ENCODE results near the gene PROCA1.

Gene PROCA1

DNA sequence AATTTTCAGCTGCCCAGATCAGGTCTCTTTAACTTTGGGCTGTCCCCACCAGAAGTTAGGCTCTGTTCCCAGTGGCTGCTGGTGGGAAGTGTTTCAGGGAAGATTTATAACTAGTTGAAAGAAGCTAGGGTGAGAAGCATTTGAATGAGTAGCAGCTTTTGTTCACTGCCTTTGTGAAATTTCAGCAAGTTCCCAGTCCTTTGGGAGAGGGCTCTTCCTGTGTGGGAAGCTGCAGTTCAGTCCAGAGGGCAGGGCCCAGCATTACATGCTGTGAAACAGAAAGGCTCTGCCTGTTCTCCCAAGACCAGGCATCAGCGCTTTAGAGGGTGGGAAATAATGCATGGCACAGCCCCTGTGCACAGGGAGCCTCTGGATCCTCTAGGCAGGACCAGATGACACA, 17.8 kb downstream of the PROCA1 start:
- no peaks in the 10 kb centered on the region for H3K9me3 ChIP-seq (ENCODE audit: insufficient read depth, low read length, severe bottlenecking)
- TF ChIP-seq, protein P1, sequence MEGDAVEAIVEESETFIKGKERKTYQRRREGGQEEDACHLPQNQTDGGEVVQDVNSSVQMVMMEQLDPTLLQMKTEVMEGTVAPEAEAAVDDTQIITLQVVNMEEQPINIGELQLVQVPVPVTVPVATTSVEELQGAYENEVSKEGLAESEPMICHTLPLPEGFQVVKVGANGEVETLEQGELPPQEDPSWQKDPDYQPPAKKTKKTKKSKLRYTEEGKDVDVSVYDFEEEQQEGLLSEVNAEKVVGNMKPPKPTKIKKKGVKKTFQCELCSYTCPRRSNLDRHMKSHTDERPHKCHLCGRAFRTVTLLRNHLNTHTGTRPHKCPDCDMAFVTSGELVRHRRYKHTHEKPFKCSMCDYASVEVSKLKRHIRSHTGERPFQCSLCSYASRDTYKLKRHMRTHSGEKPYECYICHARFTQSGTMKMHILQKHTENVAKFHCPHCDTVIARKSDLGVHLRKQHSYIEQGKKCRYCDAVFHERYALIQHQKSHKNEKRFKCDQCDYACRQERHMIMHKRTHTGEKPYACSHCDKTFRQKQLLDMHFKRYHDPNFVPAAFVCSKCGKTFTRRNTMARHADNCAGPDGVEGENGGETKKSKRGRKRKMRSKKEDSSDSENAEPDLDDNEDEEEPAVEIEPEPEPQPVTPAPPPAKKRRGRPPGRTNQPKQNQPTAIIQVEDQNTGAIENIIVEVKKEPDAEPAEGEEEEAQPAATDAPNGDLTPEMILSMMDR (IDR thresholded peaks at IDR 0.05; ENCODE audit: borderline replicate concordance, extremely low read depth, low read length, poor library complexity, severe bottlenecking) = no peak
- H3K36me3 ChIP-seq (ENCODE audit: insufficient read depth, low read length) = peaks cover 93% of the 10 kb centered on the region
- no peak for DNase-seq
- ATAC-seq (ENCODE audit: insufficient read depth, low read depth) = no peak
- no peak overlapping the region for H3K27ac ChIP-seq (ENCODE audit: low read length)
- no peak overlapping the region for H3K9ac ChIP-seq (ENCODE audit: low read depth, low read length)
- H3K27me3 ChIP-seq (ENCODE audit: insufficient read depth, low read length, poor library complexity) = no peaks in the 10 kb centered on the region
- H4K20me1 ChIP-seq (ENCODE audit: insufficient read depth, low read length) = 0 out of 2 replicates have a peak, but pooled peaks cover 4% of the 10 kb centered on the region
- H3K4me1 ChIP-seq (ENCODE audit: insufficient read depth, low read length) = no peaks in the 10 kb centered on the region
- no peak overlapping the region for H3K4me2 ChIP-seq (ENCODE audit: insufficient read depth, low read length)
- H2AFZ ChIP-seq (ENCODE audit: low read depth, low read length) = no peak overlapping the region
- H3K4me3 ChIP-seq (ENCODE audit: low read depth in 1 of 2, low read length in 2 of 2) = no peak overlapping the region
- H3K79me2 ChIP-seq (ENCODE audit: insufficient read depth, low read length) = no peaks in the 10 kb centered on the region

GRCh38 chr17:28689011-28689410, 22.7 kb downstream of the PROCA1 start:
- no peak overlapping the region for H2AFZ ChIP-seq (ENCODE audit: low read depth, low read length)
- DNase-seq (no peak), ATAC-seq (ENCODE audit: insufficient read depth, low read depth) (no peak)
- H3K9me3 ChIP-seq (ENCODE audit: insufficient read depth, low read length, severe bottlenecking) = no peaks in the 10 kb centered on the region
- H3K79me2 ChIP-seq (ENCODE audit: insufficient read depth, low read length) = no peaks in the 10 kb centered on the region
- no peak overlapping the region for H3K4me2 ChIP-seq (ENCODE audit: insufficient read depth, low read length)
- H3K27me3 ChIP-seq (ENCODE audit: insufficient read depth, low read length, poor library complexity) = no peaks in the 10 kb centered on the region
- H3K9ac ChIP-seq (ENCODE audit: low read depth, low read length) = no peak overlapping the region
- H3K27ac ChIP-seq (ENCODE audit: low read length) = no peak overlapping the region
- H3K4me3 ChIP-seq (ENCODE audit: low read depth in 1 of 2, low read length in 2 of 2) = no peak overlapping the region
- H3K4me1 ChIP-seq (ENCODE audit: insufficient read depth, low read length) = no peaks in the 10 kb centered on the region
- peaks cover 92% of the 10 kb centered on the region for H3K36me3 ChIP-seq (ENCODE audit: insufficient read depth, low read length)
- TF ChIP-seq EZH2 (IDR thresholded peaks at IDR 0.05; ENCODE audit: borderline replicate concordance, low read depth, low read length, severe bottlenecking) = no peak
- TF ChIP-seq, protein P1 (IDR thresholded peaks at IDR 0.05; ENCODE audit: borderline replicate concordance, extremely low read depth, low read length, poor library complexity, severe bottlenecking) = no peak
- H4K20me1 ChIP-seq (ENCODE audit: insufficient read depth, low read length) = 0 out of 2 replicates have a peak, but pooled peaks cover 4% of the 10 kb centered on the region

GRCh38 chr17:28688481-28688880, 23.2 kb downstream of the PROCA1 start:
- Histone ChIP-seq H2AFZ (ENCODE audit: low read depth, low read length) (no peak overlapping the region), H3K27ac (ENCODE audit: low read length) (no peak overlapping the region), H3K79me2 (ENCODE audit: insufficient read depth, low read length) (no peaks in the 10 kb centered on the region), H3K4me3 (ENCODE audit: low read depth in 1 of 2, low read length in 2 of 2) (no peak overlapping the region), H3K4me1 (ENCODE audit: insufficient read depth, low read length) (no peaks in the 10 kb centered on the region), H3K9ac (ENCODE audit: low read depth, low read length) (no peak overlapping the region), H4K20me1 (ENCODE audit: insufficient read depth, low read length) (0 out of 2 replicates have a peak, but pooled peaks cover 4% of the 10 kb centered on the region), H3K4me2 (ENCODE audit: insufficient read depth, low read length) (no peak overlapping the region), H3K9me3 (ENCODE audit: insufficient read depth, low read length, severe bottlenecking) (no peaks in the 10 kb centered on the region), H3K36me3 (ENCODE audit: insufficient read depth, low read length) (peaks cover 91% of the 10 kb centered on the region), H3K27me3 (ENCODE audit: insufficient read depth, low read length, poor library complexity) (no peaks in the 10 kb centered on the region)
- ATAC-seq (ENCODE audit: insufficient read depth, low read depth) = no peak
- TF ChIP-seq, protein P1 (IDR thresholded peaks at IDR 0.05; ENCODE audit: borderline replicate concordance, extremely low read depth, low read length, poor library complexity, severe bottlenecking) = no peak
- TF ChIP-seq EZH2 (IDR thresholded peaks at IDR 0.05; ENCODE audit: borderline replicate concordance, low read depth, low read length, severe bottlenecking) = no peak
- no peak for DNase-seq

DNA sequence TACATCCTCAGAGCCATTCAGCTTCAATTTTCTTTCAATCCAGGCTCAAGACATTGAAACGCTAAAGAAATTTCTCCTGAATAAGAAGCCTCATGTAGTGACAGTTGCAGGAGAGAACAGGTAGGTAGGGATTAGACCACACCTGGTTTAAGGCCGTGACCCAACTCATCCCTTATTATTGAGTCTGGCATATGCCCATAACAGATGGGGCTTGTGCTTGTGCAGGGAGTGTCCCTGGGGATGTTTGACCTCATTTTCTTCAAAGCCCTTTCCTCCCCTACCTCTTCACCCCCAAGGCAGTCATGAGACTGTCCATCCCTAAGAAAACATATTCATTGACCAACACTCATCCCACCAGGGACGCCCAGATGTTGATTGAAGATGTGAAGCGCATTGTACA, 25.4 kb downstream of the PROCA1 start:
- H4K20me1 ChIP-seq (ENCODE audit: insufficient read depth, low read length) = peaks cover 6% of the 10 kb centered on the region; the same call in 1 of the 2 replicates
- H3K9me3 ChIP-seq (ENCODE audit: insufficient read depth, low read length, severe bottlenecking) = no peaks in the 10 kb centered on the region
- DNase-seq (no peak), ATAC-seq (ENCODE audit: insufficient read depth, low read depth) (no peak)
- H3K27me3 ChIP-seq (ENCODE audit: insufficient read depth, low read length, poor library complexity) = no peaks in the 10 kb centered on the region
- no peak overlapping the region for H3K9ac ChIP-seq (ENCODE audit: low read depth, low read length)
- no peak for TF ChIP-seq EZH2 (IDR thresholded peaks at IDR 0.05; ENCODE audit: borderline replicate concordance, low read depth, low read length, severe bottlenecking)
- TF ChIP-seq, protein P1 (IDR thresholded peaks at IDR 0.05; ENCODE audit: borderline replicate concordance, extremely low read depth, low read length, poor library complexity, severe bottlenecking) = no peak
- no peak overlapping the region for H3K4me3 ChIP-seq (ENCODE audit: low read depth in 1 of 2, low read length in 2 of 2)
- H3K36me3 ChIP-seq (ENCODE audit: insufficient read depth, low read length) = peaks cover 98% of the 10 kb centered on the region
- H3K27ac ChIP-seq (ENCODE audit: low read length) = no peak overlapping the region
- no peaks in the 10 kb centered on the region for H3K79me2 ChIP-seq (ENCODE audit: insufficient read depth, low read length)
- no peak overlapping the region for H2AFZ ChIP-seq (ENCODE audit: low read depth, low read length)
- no peaks in the 10 kb centered on the region for H3K4me1 ChIP-seq (ENCODE audit: insufficient read depth, low read length)
- no peak overlapping the region for H3K4me2 ChIP-seq (ENCODE audit: insufficient read depth, low read length)
